ENCODE data around the gene USP33.
A peak's percentile ranks its signal among the peaks of the same experiment; 100 is the strongest.

USP33 gene

DNA sequence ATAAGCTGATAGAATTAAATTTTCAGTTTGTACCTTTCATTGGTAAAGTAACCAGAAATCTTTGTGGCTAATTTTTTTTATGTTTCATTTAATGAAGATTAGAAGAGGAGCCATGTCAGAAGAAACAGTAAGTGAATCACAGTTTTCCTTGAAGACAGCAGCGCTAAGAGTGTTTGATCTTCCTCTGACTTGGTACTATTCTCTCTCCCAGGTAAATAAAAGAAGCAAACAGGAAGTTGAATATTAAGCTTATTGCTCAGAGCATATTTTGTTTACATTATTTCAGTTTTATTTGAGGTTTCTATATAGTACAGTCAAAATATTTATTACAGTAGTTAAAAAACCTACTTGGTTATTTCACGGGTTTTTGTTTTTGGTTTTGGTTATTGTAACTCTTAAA, 23.5 kb upstream of the USP33 start:
- DNase-seq (ENCODE audit: low read depth, low spot score) = no peak
- Histone ChIP-seq H3K36me3 (ENCODE audit: insufficient read depth, insufficient read length, low read length) (peaks cover 44% of the 10 kb centered on the region), H3K9ac (ENCODE audit: insufficient read length, low read depth) (no peak overlapping the region), H3K4me3 (ENCODE audit: insufficient read length, low read depth) (no peak overlapping the region), H3K9me3 (ENCODE audit: insufficient read depth, low read length) (peaks cover 40% of the 10 kb centered on the region), H3K27me3 (ENCODE audit: insufficient read depth, insufficient read length) (no peaks in the 10 kb centered on the region), H3K4me1 (ENCODE audit: insufficient read depth, insufficient read length) (no peaks in the 10 kb centered on the region)
- TF ChIP-seq YY1 (IDR thresholded peaks at IDR 0.05; ENCODE audit: insufficient read depth, insufficient read length) (no peak), ZNF274 (IDR thresholded peaks at IDR 0.05; ENCODE audit: low read depth, low read length) (no peak), SUZ12 (IDR thresholded peaks at IDR 0.05; ENCODE audit: extremely low read depth, insufficient read depth, insufficient read length) (no peak)

DNA sequence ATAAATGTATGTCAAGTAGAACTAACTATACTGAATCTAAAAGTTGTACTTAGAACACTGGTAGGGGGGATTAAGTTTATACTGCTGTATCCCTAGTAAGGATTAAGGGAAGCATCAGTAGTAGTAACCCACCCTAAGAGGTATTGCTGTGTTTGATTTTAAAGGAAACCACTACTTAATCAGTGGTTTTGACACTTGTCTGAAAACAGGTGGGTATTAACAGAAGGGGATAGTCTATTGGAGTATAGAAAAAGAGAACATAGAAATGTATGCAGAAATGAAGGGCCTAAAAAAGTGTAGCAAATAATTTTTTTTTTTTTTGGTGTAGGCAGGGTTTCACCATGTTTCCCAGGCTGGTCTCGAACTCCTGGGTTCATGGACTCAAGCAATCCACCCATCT, 22.0 kb upstream of the USP33 start:
- no peak for TF ChIP-seq YY1 (IDR thresholded peaks at IDR 0.05; ENCODE audit: insufficient read depth, insufficient read length)
- TF ChIP-seq ZNF274 (IDR thresholded peaks at IDR 0.05; ENCODE audit: low read depth, low read length) = no peak
- H3K27me3 ChIP-seq (ENCODE audit: insufficient read depth, insufficient read length) = no peaks in the 10 kb centered on the region
- H3K4me3 ChIP-seq (ENCODE audit: insufficient read length, low read depth) = no peak overlapping the region

DNA sequence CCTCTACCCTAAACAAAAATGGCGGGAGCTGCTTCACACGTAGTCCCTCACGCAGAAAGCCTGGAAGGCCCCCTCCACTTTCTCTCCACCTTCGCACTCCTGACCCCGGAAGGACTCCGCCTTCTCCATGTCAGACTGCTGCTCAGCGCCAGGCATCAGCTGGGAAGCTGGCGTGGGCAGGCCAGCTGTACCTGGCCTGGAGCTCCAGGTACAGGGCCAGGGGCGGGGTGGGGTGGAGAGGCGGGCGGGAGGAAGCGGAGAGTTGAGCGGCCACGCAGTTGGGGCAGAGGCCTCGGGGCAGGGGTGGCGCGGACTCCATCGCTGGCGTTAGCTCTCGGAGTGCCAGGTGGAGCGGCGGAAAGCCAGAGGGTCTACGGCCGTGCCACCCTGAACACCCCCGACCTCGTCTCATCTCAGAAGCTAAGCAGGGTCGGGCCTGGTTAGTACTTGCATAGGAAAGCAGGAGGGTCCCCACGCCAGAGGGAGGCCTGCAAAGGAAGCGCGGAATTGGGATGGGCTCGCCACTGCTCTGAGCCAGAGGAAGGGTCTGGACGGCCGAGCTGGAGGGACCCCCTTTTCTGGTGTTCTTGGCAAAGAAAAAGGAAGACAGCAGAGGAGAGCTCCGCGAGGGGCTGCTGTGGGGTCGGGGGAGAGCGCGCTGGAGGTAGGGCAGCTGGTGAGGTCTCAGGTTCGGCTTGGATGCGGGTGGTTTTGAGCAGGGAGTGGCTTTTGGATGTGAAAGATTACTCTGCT, 20.1 kb upstream of the USP33 start, which contains the start of gene MIGA1:
Gene MIGA1 (plus strand): TSS at position 121 of the 753 bp plus-strand sequence. CDS start 3,604 bp downstream, outside the sequence.
- TF ChIP-seq YY1 (IDR thresholded peaks at IDR 0.05; ENCODE audit: insufficient read depth, insufficient read length) (peak; percentile 98), ZNF274 (IDR thresholded peaks at IDR 0.05; ENCODE audit: low read depth, low read length) (no peak)
- Histone ChIP-seq H3K4me3 (ENCODE audit: insufficient read length, low read depth) (peak within 1 kb of the TSS; percentile 98), H3K36me3 (ENCODE audit: insufficient read depth, insufficient read length, low read length) (peaks cover 22% of the 10 kb centered on the region), H3K9ac (ENCODE audit: insufficient read length, low read depth) (peak within 1 kb of the TSS; percentile 94), H3K9me3 (ENCODE audit: insufficient read depth, low read length) (peaks cover 12% of the 10 kb centered on the region), H3K4me1 (ENCODE audit: insufficient read depth, insufficient read length) (no peaks in the 10 kb centered on the region), H3K27me3 (ENCODE audit: insufficient read depth, insufficient read length) (no peaks in the 10 kb centered on the region)
- peak; percentile 90 for DNase-seq (ENCODE audit: low read depth, low spot score)

More for the DNA sequence above, 22.0 kb upstream of the USP33 start:
- DNase-seq (ENCODE audit: low read depth, low spot score) = no peak
- H3K9ac ChIP-seq (ENCODE audit: insufficient read length, low read depth) = no peak overlapping the region
- peaks cover 37% of the 10 kb centered on the region for H3K36me3 ChIP-seq (ENCODE audit: insufficient read depth, insufficient read length, low read length)
- no peaks in the 10 kb centered on the region for H3K4me1 ChIP-seq (ENCODE audit: insufficient read depth, insufficient read length)
- peaks cover 31% of the 10 kb centered on the region for H3K9me3 ChIP-seq (ENCODE audit: insufficient read depth, low read length)

DNA sequence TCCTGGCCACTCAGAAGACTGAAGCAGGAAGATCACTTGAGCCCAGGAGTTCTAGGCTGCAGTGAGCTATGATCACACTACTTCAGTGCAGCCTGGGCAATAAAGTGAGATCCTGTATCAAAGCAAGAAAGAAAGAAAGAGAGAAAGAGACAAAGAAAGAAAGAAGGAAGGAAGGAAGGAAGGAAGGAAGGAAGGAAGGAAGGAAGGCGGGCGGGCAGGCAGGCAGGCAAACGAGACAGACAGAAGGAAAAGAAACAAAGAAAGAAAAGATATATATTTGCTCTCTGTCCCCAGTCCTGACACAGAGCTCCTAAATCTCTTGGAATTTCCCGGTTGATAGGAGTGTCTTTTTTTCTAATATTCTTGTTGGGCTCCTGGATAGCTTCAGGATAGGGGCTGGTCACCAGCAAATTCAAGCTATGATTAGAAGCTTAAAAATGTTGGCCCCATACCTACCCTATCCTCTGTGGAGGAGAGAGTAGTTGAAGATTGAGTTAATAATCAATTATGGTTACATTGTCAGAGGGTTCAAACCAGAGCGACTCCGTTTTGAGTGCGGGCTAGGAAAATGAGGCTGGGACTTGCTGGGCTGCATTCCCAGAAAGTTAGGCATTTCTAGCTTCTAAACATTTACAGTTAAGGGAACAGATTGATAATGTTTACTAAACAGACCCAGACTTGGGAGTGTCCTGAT, 16.5 kb upstream of the USP33 start:
- no peak overlapping the region for H3K4me3 ChIP-seq (ENCODE audit: insufficient read length, low read depth)
- H3K9ac ChIP-seq (ENCODE audit: insufficient read length, low read depth) = no peak overlapping the region

DNA sequence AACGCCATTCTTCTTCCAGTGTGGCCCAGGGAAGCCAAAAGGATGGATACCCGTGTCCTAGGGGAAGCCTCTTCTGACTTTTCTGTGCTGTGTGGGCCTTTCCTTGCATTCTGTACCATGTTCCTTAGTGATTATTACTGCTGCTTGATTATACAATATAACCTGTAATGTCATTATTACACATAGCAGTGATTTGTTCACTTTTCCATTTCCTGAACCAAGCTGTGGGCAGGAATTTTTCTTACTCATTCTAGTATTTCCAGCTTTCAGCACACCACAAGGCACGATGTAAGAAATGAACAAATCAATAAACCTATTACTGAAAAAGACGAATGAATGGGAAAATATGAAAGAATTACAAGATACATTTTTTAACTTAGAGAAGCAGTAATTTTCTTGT, 8.4 kb upstream of the USP33 start:
- no peaks in the 10 kb centered on the region for H3K27me3 ChIP-seq (ENCODE audit: insufficient read depth, insufficient read length)
- H3K4me3 ChIP-seq (ENCODE audit: insufficient read length, low read depth) = no peak overlapping the region
- H3K9ac ChIP-seq (ENCODE audit: insufficient read length, low read depth) = no peak overlapping the region
- no peaks in the 10 kb centered on the region for H3K9me3 ChIP-seq (ENCODE audit: insufficient read depth, low read length)
- DNase-seq (ENCODE audit: low read depth, low spot score) = no peak
- no peaks in the 10 kb centered on the region for H3K36me3 ChIP-seq (ENCODE audit: insufficient read depth, insufficient read length, low read length)
- no peak for TF ChIP-seq ZNF274 (IDR thresholded peaks at IDR 0.05; ENCODE audit: low read depth, low read length)
- no peak for TF ChIP-seq SUZ12 (IDR thresholded peaks at IDR 0.05; ENCODE audit: extremely low read depth, insufficient read depth, insufficient read length)
- TF ChIP-seq YY1 (IDR thresholded peaks at IDR 0.05; ENCODE audit: insufficient read depth, insufficient read length) = no peak
- no peaks in the 10 kb centered on the region for H3K4me1 ChIP-seq (ENCODE audit: insufficient read depth, insufficient read length)

More for the DNA sequence above, 16.5 kb upstream of the USP33 start:
- Histone ChIP-seq H3K4me1 (ENCODE audit: insufficient read depth, insufficient read length) (no peaks in the 10 kb centered on the region), H3K9me3 (ENCODE audit: insufficient read depth, low read length) (no peaks in the 10 kb centered on the region), H3K27me3 (ENCODE audit: insufficient read depth, insufficient read length) (no peaks in the 10 kb centered on the region), H3K36me3 (ENCODE audit: insufficient read depth, insufficient read length, low read length) (no peaks in the 10 kb centered on the region)
- no peak for DNase-seq (ENCODE audit: low read depth, low spot score)
- TF ChIP-seq SUZ12 (IDR thresholded peaks at IDR 0.05; ENCODE audit: extremely low read depth, insufficient read depth, insufficient read length) (no peak), ZNF274 (IDR thresholded peaks at IDR 0.05; ENCODE audit: low read depth, low read length) (no peak), YY1 (IDR thresholded peaks at IDR 0.05; ENCODE audit: insufficient read depth, insufficient read length) (no peak)

DNA sequence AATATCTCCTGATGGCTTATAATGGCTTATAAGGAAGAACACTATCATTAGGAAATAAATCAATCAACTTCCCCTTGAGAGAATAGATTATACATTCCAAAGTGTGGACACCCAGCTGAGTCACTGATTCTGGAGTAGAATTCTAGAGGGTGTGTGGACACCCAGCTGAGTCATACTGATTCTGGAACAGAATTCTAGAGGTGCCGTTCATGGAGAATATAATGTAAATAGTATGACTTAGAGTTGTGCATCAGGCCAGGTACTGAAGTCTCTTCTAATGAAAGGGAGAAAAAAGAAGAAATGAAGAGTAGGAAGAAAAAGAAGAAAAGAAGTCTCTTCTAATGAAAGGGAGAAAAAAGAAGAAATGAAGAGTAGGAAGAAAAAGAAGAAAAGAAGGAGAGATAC, 2.4 kb upstream of the USP33 start:
- DNase-seq (ENCODE audit: low read depth, low spot score) = no peak
- Histone ChIP-seq H3K36me3 (ENCODE audit: insufficient read depth, insufficient read length, low read length) (no peaks in the 10 kb centered on the region), H3K9me3 (ENCODE audit: insufficient read depth, low read length) (no peaks in the 10 kb centered on the region), H3K4me1 (ENCODE audit: insufficient read depth, insufficient read length) (no peaks in the 10 kb centered on the region), H3K4me3 (ENCODE audit: insufficient read length, low read depth) (no peak overlapping the region), H3K9ac (ENCODE audit: insufficient read length, low read depth) (no peak overlapping the region), H3K27me3 (ENCODE audit: insufficient read depth, insufficient read length) (no peaks in the 10 kb centered on the region)
- TF ChIP-seq SUZ12 (IDR thresholded peaks at IDR 0.05; ENCODE audit: extremely low read depth, insufficient read depth, insufficient read length) = no peak
- TF ChIP-seq YY1 (IDR thresholded peaks at IDR 0.05; ENCODE audit: insufficient read depth, insufficient read length) = no peak
- no peak for TF ChIP-seq ZNF274 (IDR thresholded peaks at IDR 0.05; ENCODE audit: low read depth, low read length)

DNA sequence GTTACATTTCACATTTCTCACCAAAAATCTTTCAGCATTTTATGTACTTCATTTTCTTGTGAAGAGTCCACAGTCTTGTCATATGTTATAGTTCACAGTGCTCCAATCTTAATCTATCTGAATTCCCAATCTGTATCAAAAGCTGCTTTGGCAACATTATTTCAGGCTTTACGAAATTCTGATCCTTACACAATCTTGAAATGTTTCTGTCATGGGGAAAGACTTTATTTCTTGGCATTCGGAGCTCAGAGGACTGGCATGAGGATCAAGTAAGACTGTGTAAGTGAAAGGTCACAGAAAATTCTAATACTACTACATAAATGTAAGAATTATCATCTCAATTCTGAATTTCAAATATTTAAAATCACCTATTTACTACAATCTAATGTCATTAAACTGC, 2.0 kb downstream of the USP33 start:
- H3K4me3 ChIP-seq (ENCODE audit: insufficient read length, low read depth) = no peak overlapping the region
- no peaks in the 10 kb centered on the region for H3K27me3 ChIP-seq (ENCODE audit: insufficient read depth, insufficient read length)
- H3K9ac ChIP-seq (ENCODE audit: insufficient read length, low read depth) = no peak overlapping the region
- no peaks in the 10 kb centered on the region for H3K9me3 ChIP-seq (ENCODE audit: insufficient read depth, low read length)
- TF ChIP-seq SUZ12 (IDR thresholded peaks at IDR 0.05; ENCODE audit: extremely low read depth, insufficient read depth, insufficient read length) = no peak
- TF ChIP-seq YY1 (IDR thresholded peaks at IDR 0.05; ENCODE audit: insufficient read depth, insufficient read length) = no peak
- no peak for TF ChIP-seq ZNF274 (IDR thresholded peaks at IDR 0.05; ENCODE audit: low read depth, low read length)
- H3K4me1 ChIP-seq (ENCODE audit: insufficient read depth, insufficient read length) = no peaks in the 10 kb centered on the region
- no peak for DNase-seq (ENCODE audit: low read depth, low spot score)
- H3K36me3 ChIP-seq (ENCODE audit: insufficient read depth, insufficient read length, low read length) = no peaks in the 10 kb centered on the region
